Mesodermal cell (in vitro differentiated cells): ENCODE data around the gene CXCR4.
"Not testable (repeated sequence)": the region's sequence is repeated elsewhere in the genome, so short reads cannot be mapped to it uniquely, and the experiment has no call there.

Experiments
- H3K27ac ChIP-seq: 2 replicates; pipeline ENCODE4 v1.7.0; 2013; ENCODE audit warnings: mild to moderate bottlenecking, low read depth, low read length, moderate library complexity; ENCODE audit not compliant: severe bottlenecking
- H3K36me3 ChIP-seq: 2 replicates; pipeline ENCODE4 v1.7.1; 2013; ENCODE audit warnings: mild to moderate bottlenecking, low read length, moderate library complexity; ENCODE audit not compliant: control insufficient read depth, insufficient read depth
- H3K4me1 ChIP-seq: one replicate; pipeline ENCODE4 v1.7.1; 2013; ENCODE audit warnings: mild to moderate bottlenecking, low read length; ENCODE audit not compliant: insufficient read depth, control insufficient read depth, poor library complexity, severe bottlenecking
- H3K4me3 ChIP-seq: 2 replicates; pipeline ENCODE4 v1.7.0; 2013; ENCODE audit warnings: low read length, control low read depth, mild to moderate bottlenecking; ENCODE audit not compliant: insufficient read depth, poor library complexity, severe bottlenecking; ENCODE audit errors: extremely low read depth
- H3K9me3 ChIP-seq: 2 replicates; pipeline ENCODE4 v1.7.1; 2013; ENCODE audit warnings: mild to moderate bottlenecking, low read length, moderate library complexity; ENCODE audit not compliant: control insufficient read depth
- WGBS, 2 experiments: methylation state at CpG; one replicate each; pipeline ENCODE4 v1.1.5; 2013; ENCODE audit warnings: missing lambda C conversion rate in 2 of 2; ENCODE audit not compliant: insufficient coverage in 2 of 2; 5-methylcytosine and 5-hydroxymethylcytosine counted together

CXCR4 gene

GRCh38 chr2:136072621-136073020 is 45.3 kb downstream of the CXCR4 start:
- 93% methylated on average over 2 to 3 of the region's 3 CpGs for WGBS, 2 experiments
- Histone ChIP-seq H3K36me3 (no peaks in the 10 kb centered on the region), H3K4me1 (peaks cover 13% of the 10 kb centered on the region), H3K4me3 (no peak overlapping the region), H3K27ac (no peak overlapping the region), H3K9me3 (peaks cover 22% of the 10 kb centered on the region)

- peaks cover 21% of the 10 kb centered on the region for H3K4me1 ChIP-seq
- peaks cover 22% of the 10 kb centered on the region for H3K9me3 ChIP-seq
- WGBS, 2 experiments: 90 to 100% methylated on average over 1 to 2 of the region's 4 CpGs
- H3K27ac ChIP-seq, H3K4me3 ChIP-seq, H3K36me3 ChIP-seq: not testable (repeated sequence)
Measured at GRCh38 chr2:136071887-136072286, 46.1 kb downstream of the CXCR4 start.

GRCh38 chr2:136070913-136071312 is 47.0 kb downstream of the CXCR4 start:
- H3K36me3 ChIP-seq: no peaks in the 10 kb centered on the region
- H3K27ac ChIP-seq: no peak overlapping the region
- 88 to 100% methylated on average over 1 to 2 of the region's 4 CpGs for WGBS, 2 experiments
- peaks cover 20% of the 10 kb centered on the region for H3K9me3 ChIP-seq
- H3K4me3 ChIP-seq: no peak overlapping the region
- H3K4me1 ChIP-seq: peaks cover 30% of the 10 kb centered on the region

GRCh38 chr2:136069773-136070172 is 48.2 kb downstream of the CXCR4 start:
- H3K9me3 ChIP-seq: peaks cover 20% of the 10 kb centered on the region
- H3K27ac ChIP-seq: no peak overlapping the region
- no peaks in the 10 kb centered on the region for H3K36me3 ChIP-seq
- 100% methylated on average over 2 of the region's 3 CpGs for WGBS, 2 experiments
- H3K4me1 ChIP-seq: peaks cover 42% of the 10 kb centered on the region
- no peak overlapping the region for H3K4me3 ChIP-seq

DNA sequence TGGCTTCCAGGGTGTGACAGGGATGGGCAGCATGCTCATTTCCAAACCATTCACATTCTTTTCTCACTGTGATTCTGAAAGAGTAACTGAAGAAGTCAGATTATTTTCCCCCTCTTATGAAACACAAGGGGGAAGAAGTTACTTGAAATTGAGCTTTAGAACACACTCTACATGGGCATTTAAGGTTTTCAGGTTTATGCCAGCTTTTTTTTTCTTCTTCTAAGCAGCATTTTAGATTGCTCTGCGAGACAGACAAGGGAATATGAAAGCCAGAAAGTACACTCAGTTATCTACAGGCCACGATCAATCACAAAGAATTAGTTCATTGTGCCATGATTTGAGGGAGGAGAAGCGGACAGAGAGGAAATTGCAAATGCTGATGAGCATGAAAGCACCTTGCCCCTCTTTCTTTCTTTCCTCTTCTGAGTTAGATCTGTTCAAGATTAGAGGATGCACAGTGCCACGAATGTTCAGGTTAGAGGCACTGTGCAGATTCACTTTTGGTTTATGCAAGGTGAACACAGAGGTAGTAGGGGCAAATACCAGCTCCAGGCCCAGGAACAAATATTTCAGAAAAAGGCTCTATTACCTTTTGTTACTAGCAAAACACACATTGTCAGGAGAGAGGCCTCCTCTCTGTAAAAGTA is 49.2 kb downstream of the CXCR4 start:
- peaks cover 20% of the 10 kb centered on the region for H3K9me3 ChIP-seq
- no peaks in the 10 kb centered on the region for H3K36me3 ChIP-seq
- no peak overlapping the region for H3K27ac ChIP-seq
- H3K4me3 ChIP-seq: no peak overlapping the region
- WGBS, 2 experiments: 87 to 100% methylated on average over 1 to 2 of the region's 4 CpGs
- peaks cover 45% of the 10 kb centered on the region for H3K4me1 ChIP-seq

DNA sequence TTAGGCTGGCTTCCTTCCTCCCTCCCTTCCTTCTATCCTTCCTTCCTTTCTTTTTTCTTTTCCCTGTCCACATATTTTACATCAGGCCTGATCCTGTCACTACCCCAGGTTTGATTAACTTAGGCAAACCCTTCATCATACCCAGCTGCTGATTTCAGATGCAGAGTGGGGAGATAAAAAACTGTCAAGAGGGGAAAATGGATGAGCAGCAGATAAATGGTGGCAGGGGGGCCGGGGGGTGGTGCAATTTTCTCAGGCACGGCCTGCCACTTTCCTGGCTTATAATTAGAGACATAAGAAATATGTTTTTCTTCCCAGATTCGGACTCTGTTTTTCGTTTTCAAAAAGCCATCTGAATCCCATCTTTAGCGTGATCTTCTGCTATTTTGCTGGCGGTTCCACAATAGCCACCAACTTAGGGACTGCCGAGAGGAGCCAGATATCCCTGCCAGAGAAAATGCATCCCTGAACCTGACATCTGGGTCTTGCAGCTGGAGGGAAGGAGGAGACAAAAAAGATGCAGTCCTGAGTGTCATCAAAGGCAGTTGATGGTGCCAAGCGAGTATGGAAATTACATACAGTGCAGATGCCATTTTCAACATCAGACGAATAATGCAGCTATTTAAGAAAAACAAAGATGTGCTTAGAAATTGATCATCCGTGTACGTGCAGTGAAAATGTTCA is 49.9 kb downstream of the CXCR4 start:
- Histone ChIP-seq H3K9me3 (peaks cover 17% of the 10 kb centered on the region), H3K4me3 (no peak overlapping the region), H3K36me3 (no peaks in the 10 kb centered on the region), H3K27ac (no peak overlapping the region), H3K4me1 (peaks cover 45% of the 10 kb centered on the region)
- WGBS, 2 experiments: 90 to 92% methylated on average over 5 to 7 of the region's 11 CpGs

GRCh38 chr2:136067459-136067858 is 50.5 kb downstream of the CXCR4 start:
- no peak overlapping the region for H3K4me3 ChIP-seq
- H3K4me1 ChIP-seq: peaks cover 45% of the 10 kb centered on the region
- H3K36me3 ChIP-seq: no peaks in the 10 kb centered on the region
- H3K27ac ChIP-seq: no peak overlapping the region
- WGBS, 2 experiments: 95 to 100% methylated on average over 5 to 6 of the region's 10 CpGs
- H3K9me3 ChIP-seq: peaks cover 11% of the 10 kb centered on the region

DNA sequence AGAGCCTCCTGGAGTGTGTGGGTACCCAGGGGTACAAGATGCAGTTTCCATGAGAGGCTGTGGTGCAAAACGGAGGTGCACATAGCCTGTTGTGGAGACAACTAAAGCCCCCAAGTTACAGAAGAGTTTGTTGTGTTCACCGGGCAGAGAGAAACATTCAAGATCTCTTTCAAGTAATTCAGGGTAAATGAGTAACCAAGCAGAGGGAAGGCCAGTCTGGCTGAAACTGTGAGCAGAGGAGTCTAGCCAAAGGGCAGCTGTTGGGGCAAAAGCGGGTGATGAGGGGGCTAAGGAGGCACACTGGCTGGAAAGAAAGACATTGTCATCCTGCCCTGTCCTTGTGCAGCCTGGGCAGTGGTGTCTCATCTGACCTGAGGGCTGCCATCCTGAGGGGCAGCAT is 52.0 kb downstream of the CXCR4 start:
- 87 to 95% methylated on average over 2 to 3 of the region's 3 CpGs for WGBS, 2 experiments

DNA sequence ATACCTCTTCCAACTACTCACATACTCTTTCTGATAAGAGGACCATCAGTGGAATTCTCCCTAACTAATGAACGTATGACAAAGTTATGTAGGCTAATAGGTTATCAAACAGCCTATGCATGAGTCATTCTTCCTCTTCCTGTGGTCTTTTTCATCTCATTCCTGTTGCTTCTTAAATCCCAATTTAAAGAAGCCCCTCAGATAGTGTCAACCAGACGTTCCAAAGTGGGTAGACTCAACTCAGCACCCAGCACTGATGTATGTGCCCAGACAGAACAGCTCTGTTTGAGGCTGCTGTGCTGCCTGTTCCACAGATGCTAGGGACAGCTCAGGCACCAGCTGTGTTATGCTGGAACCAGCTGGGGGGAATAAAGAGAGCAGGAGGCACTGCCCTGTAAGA is 52.6 kb downstream of the CXCR4 start:
- peaks cover 50% of the 10 kb centered on the region for H3K4me1 ChIP-seq
- 14 to 39% methylated on average over 1 to 2 of the region's 2 CpGs for WGBS, 2 experiments
- peak overlapping the region; percentile 70 for H3K27ac ChIP-seq
- no peaks in the 10 kb centered on the region for H3K9me3 ChIP-seq
- no peaks in the 10 kb centered on the region for H3K36me3 ChIP-seq
- H3K4me3 ChIP-seq: no peak overlapping the region

More for the DNA sequence above, 52.0 kb downstream of the CXCR4 start:
- no peak overlapping the region for H3K4me3 ChIP-seq
- no peaks in the 10 kb centered on the region for H3K36me3 ChIP-seq
- peaks cover 45% of the 10 kb centered on the region for H3K4me1 ChIP-seq
- H3K9me3 ChIP-seq: no peaks in the 10 kb centered on the region
- peak overlapping the region; percentile 43 for H3K27ac ChIP-seq
